Activated CD8-positive, alpha-beta T cell treated with anti-CD3 and anti-CD28 coated beads for 36 hours (primary cell): ENCODE results near the gene STAB2. TPM values are rescaled to one million over a fixed set of nuclear protein-coding genes. Genes with fewer than 3 reads are reported as not detected.

Source experiments
- ATAC-seq: fragments of 200-7000 bp; cut with Tn5 transposase; one replicate; pipeline ENCODE4 v1.10.0; 2021; ENCODE audit warnings: mild to moderate bottlenecking, moderate library complexity
- CTCF ChIA-PET: fragments of 350-600 bp; sonication (Branson Sonifier 250); formaldehyde crosslinking; loops from one replicate; lab custom pipeline; 2021; ENCODE audit warnings: antibody characterized with exemption; lab: Charles Lee
- POLR2A ChIA-PET: fragments of 350-600 bp; sonication (Branson Sonifier 250); formaldehyde crosslinking; loops from one replicate; lab custom pipeline; 2021; ENCODE audit warnings: antibody characterized with exemption; lab: Charles Lee
- DNase-seq: peaks from one replicate; pipeline ENCODE4 v3.0.0-alpha.2; 2020
- H3K27ac Mint-ChIP-seq: one replicate; pipeline ENCODE4 v1.8.0; 2021; ENCODE audit warnings: mild to moderate bottlenecking, mixed read lengths
- H3K27me3 Mint-ChIP-seq: one replicate; pipeline ENCODE4 v1.8.0; 2021; ENCODE audit warnings: mixed read lengths
- H3K36me3 Mint-ChIP-seq: one replicate; pipeline ENCODE4 v1.8.0; 2021; ENCODE audit warnings: low read depth, mixed read lengths
- H3K4me1 Mint-ChIP-seq: one replicate; pipeline ENCODE4 v1.8.0; 2021; ENCODE audit warnings: low read depth, mixed read lengths
- H3K4me3 Mint-ChIP-seq: one replicate; pipeline ENCODE4 v1.8.0; 2021; ENCODE audit warnings: mild to moderate bottlenecking, moderate library complexity, mixed read lengths
- H3K9me3 Mint-ChIP-seq: one replicate; pipeline ENCODE4 v1.8.0; 2021; ENCODE audit warnings: mixed read lengths
- intact Hi-C: fragments of 100-400 bp; cut with micrococcal nuclease; formaldehyde crosslinking; loops from one replicate; pipeline ENCODE4 v1.10.0; 2022
- total RNA-seq, 2 experiments: library from RNA; stranded (reverse); gene quantifications; one replicate each; pipeline ENCODE4 v1.2.3, GENCODE V29; 2021
- TF ChIP-seq, protein P1 (sequence below): fragments of 200-600 bp; IDR thresholded peaks from one replicate; pipeline ENCODE4 v1.8.0; 2022; ENCODE audit warnings: antibody characterized with exemption, mild to moderate bottlenecking

STAB2 gene
- total RNA-seq, 2 experiments from 2014 or later: not detected

DNA sequence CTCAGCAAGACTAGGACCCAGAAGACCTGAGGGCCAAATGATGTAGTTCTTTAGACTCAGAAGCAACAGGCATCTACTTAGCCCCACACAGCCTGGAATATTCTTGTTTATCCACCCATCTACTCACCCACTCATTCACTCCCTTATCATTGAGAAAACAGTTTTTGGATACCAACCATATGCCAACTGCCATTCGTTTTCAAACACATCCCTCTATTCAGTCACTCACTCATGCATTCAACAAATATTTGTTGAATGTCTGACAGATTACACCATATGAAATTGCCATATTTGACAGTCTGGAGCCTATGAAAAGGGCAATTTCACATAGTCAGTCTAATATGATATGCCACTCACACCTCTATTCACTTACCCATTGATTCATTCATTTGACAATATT, 150.8 kb downstream of the STAB2 start:
- ATAC-seq: no peak
- CTCF ChIA-PET: no interaction called here
- no peaks in the 10 kb centered on the region for H3K36me3 Mint-ChIP-seq
- no peaks in the 10 kb centered on the region for H3K4me1 Mint-ChIP-seq
- H3K27me3 Mint-ChIP-seq: peaks cover 6% of the 10 kb centered on the region
- no peak for DNase-seq
- TF ChIP-seq, protein P1, sequence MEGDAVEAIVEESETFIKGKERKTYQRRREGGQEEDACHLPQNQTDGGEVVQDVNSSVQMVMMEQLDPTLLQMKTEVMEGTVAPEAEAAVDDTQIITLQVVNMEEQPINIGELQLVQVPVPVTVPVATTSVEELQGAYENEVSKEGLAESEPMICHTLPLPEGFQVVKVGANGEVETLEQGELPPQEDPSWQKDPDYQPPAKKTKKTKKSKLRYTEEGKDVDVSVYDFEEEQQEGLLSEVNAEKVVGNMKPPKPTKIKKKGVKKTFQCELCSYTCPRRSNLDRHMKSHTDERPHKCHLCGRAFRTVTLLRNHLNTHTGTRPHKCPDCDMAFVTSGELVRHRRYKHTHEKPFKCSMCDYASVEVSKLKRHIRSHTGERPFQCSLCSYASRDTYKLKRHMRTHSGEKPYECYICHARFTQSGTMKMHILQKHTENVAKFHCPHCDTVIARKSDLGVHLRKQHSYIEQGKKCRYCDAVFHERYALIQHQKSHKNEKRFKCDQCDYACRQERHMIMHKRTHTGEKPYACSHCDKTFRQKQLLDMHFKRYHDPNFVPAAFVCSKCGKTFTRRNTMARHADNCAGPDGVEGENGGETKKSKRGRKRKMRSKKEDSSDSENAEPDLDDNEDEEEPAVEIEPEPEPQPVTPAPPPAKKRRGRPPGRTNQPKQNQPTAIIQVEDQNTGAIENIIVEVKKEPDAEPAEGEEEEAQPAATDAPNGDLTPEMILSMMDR: no peak
- intact Hi-C loops: no loop called here
- H3K27ac Mint-ChIP-seq: no peak overlapping the region
- POLR2A ChIA-PET: no interaction called here
- H3K9me3 Mint-ChIP-seq: no peaks in the 10 kb centered on the region
- H3K4me3 Mint-ChIP-seq: no peak overlapping the region

DNA sequence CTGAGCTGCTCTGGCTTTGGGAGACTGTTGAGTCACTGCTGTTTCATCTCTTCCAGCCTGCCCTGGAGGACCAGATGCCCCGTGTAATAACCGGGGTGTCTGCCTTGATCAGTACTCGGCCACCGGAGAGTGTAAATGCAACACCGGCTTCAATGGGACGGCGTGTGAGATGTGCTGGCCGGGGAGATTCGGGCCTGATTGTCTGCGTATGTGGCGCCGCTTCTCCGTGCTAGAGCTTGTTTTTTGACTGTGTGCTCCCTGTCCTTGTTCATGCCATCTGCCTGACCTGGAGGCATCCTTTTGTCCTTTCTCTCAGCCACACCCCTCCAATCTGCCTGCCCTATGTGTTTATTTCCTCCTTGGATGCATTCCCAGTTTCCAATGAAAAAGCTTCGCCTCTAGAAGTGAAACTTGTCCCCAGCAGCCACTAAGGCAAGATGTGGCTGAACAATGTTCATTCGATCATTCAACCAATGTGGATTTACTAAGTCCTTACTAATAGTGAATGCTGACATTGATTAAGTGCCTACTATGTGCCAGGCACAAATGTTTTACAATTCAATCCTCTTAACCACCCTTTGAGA, 155.4 kb downstream of the STAB2 start:
- Mint-ChIP-seq H3K4me3 (no peak overlapping the region), H3K9me3 (no peaks in the 10 kb centered on the region), H3K27ac (no peak overlapping the region), H3K4me1 (no peaks in the 10 kb centered on the region), H3K36me3 (no peaks in the 10 kb centered on the region), H3K27me3 (peaks cover 6% of the 10 kb centered on the region)
- TF ChIP-seq, protein P1: no peak
- CTCF ChIA-PET: no interaction called here
- POLR2A ChIA-PET: no interaction called here
- intact Hi-C loops: no loop called here
- DNase-seq (no peak), ATAC-seq (no peak)

DNA sequence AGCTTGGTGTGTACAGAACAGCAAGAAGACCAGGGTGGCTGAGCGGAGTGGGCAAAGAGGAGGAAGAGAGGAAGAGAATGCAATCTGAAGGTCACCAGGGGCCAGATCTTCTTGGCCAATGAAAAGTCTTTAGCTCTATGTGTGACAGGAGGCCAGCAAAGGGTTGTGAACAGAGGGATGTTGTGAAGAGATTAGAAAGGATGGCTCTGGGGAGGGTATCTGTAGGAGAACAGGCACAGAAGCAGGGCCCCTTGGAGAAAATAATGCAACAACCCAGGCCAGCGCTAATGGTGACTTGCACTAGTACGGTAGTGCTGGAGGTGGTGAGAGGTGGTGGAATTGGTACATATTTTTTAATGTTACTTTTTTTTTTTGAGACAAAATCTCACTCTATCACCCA, 156.7 kb downstream of the STAB2 start:
- H3K9me3 Mint-ChIP-seq: no peaks in the 10 kb centered on the region
- ChIA-PET POLR2A (no interaction called here), CTCF (no interaction called here)
- intact Hi-C loops: no loop called here
- ATAC-seq: no peak
- H3K27me3 Mint-ChIP-seq: peaks cover 3% of the 10 kb centered on the region
- no peaks in the 10 kb centered on the region for H3K36me3 Mint-ChIP-seq
- TF ChIP-seq, protein P1: no peak
- no peak for DNase-seq
- no peak overlapping the region for H3K27ac Mint-ChIP-seq
- no peak overlapping the region for H3K4me3 Mint-ChIP-seq
- no peaks in the 10 kb centered on the region for H3K4me1 Mint-ChIP-seq

DNA sequence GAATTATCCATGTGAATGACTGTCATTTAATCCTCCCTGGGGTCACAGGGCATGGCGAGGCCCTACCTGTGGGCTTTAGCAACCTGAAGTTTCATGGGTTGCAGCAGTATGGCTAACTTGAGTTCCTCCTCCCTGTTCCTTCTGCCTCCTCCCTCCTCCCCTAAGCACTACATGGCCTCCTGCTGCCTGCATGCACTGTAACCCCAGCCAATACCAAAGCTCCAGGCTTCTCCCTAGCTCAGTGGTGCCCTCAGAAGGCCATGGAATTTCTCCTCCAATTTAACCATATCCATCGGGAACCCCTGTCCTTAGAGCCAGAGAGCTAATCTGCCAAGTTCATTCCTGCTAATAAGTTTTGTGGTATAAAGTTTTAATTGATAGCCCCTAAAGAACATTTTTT, 158.9 kb downstream of the STAB2 start:
- POLR2A ChIA-PET: no interaction called here
- DNase-seq: no peak
- CTCF ChIA-PET: no interaction called here
- no peak for ATAC-seq
- Mint-ChIP-seq H3K36me3 (no peaks in the 10 kb centered on the region), H3K27ac (no peak overlapping the region), H3K4me3 (no peak overlapping the region), H3K27me3 (peaks cover 3% of the 10 kb centered on the region), H3K9me3 (no peaks in the 10 kb centered on the region), H3K4me1 (no peaks in the 10 kb centered on the region)
- TF ChIP-seq, protein P1: no peak
- intact Hi-C loops: no loop called here

DNA sequence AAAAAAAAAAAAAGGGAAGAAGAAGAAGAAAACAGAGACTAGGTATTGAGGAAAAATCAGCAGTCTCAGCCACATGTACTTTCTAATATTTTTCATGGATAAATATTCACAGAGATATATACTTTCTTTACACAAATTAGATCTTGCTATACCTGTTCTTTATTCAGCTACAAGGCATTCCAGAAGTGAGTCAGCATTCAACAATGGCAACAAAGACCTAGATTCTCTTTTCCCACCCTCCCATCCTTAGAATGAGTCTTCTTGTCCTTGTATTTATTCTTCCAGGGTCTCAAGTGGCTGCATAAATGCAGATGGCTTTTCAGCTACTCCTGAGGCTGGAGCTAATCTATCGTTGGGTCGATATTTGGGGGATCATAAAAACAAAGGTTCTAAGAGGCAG, 160.9 kb downstream of the STAB2 start:
- DNase-seq (no peak), ATAC-seq (no peak)
- Mint-ChIP-seq H3K4me3 (no peak overlapping the region), H3K27me3 (peaks cover 10% of the 10 kb centered on the region), H3K4me1 (no peaks in the 10 kb centered on the region), H3K27ac (no peak overlapping the region), H3K9me3 (no peaks in the 10 kb centered on the region), H3K36me3 (no peaks in the 10 kb centered on the region)
- ChIA-PET POLR2A (no interaction called here), CTCF (no interaction called here)
- intact Hi-C loops: no loop called here
- TF ChIP-seq, protein P1: no peak
